Suppressor macrophage (primary cell): ENCODE results near the gene CACHD1.
A peak's percentile ranks its signal among the peaks of the same experiment; 100 is the strongest.

Source experiments
- DNase-seq, 4 experiments: peaks; one replicate each; pipeline ENCODE4 v3.0.0-alpha.2; 2020 to 2022

CACHD1 gene

GRCh38 chr1:64550510-64550909, 80.6 kb downstream of the CACHD1 start:
- DNase-seq: no peak

- no peak for DNase-seq
Measured at GRCh38 chr1:64550946-64551605, 81.1 kb downstream of the CACHD1 start.

GRCh38 chr1:64553285-64553684, 83.4 kb downstream of the CACHD1 start:
- no peak for DNase-seq

GRCh38 chr1:64555947-64556346, 86.0 kb downstream of the CACHD1 start:
- DNase-seq: no peak

GRCh38 chr1:64561993-64562392, 92.1 kb downstream of the CACHD1 start:
- no peak for DNase-seq

GRCh38 chr1:64563958-64564565, 94.1 kb downstream of the CACHD1 start:
- no peak for DNase-seq

GRCh38 chr1:64564891-64565290, 95.0 kb downstream of the CACHD1 start:
- DNase-seq: no peak

GRCh38 chr1:64567426-64568170, 97.7 kb downstream of the CACHD1 start:
- no peak for DNase-seq

- DNase-seq: no peak
Measured at GRCh38 chr1:64568171-64568450, 98.2 kb downstream of the CACHD1 start.

GRCh38 chr1:64569411-64569810, 99.5 kb downstream of the CACHD1 start:
- peak in 3 of 4 experiments; percentile 13 to 27 (median 14) for DNase-seq

- no peak for DNase-seq
Measured at GRCh38 chr1:64570267-64570855, 100.4 kb downstream of the CACHD1 start.

- DNase-seq: no peak
Measured at GRCh38 chr1:64572222-64572900, 102.4 kb downstream of the CACHD1 start.

GRCh38 chr1:64574301-64574700, 104.4 kb downstream of the CACHD1 start:
- no peak for DNase-seq

GRCh38 chr1:64575881-64576676, 106.2 kb downstream of the CACHD1 start:
- DNase-seq: no peak

- no peak for DNase-seq
Measured at GRCh38 chr1:64578270-64578973, 108.5 kb downstream of the CACHD1 start.

GRCh38 chr1:64579767-64580166, 109.8 kb downstream of the CACHD1 start:
- DNase-seq: no peak

GRCh38 chr1:64581135-64581842, 111.4 kb downstream of the CACHD1 start:
- no peak for DNase-seq

- DNase-seq: no peak
Measured at GRCh38 chr1:64581843-64582185, 111.9 kb downstream of the CACHD1 start.

- DNase-seq: peak in 1 of 4 experiments; percentile 10
Measured at GRCh38 chr1:64584479-64584878, 114.5 kb downstream of the CACHD1 start.

GRCh38 chr1:64588876-64589275, 118.9 kb downstream of the CACHD1 start:
- DNase-seq: no peak

- DNase-seq: no peak
Measured at GRCh38 chr1:64590316-64590715, 120.4 kb downstream of the CACHD1 start.
